HG03039 (cell line): ENCODE measurements around the gene HHIPL1.

Source experiments
- ATAC-seq: cut with Tn5 transposase; IDR thresholded peaks from one replicate; pipeline ENCODE4 v1.9.1; 2021; ENCODE audit warnings: mild to moderate bottlenecking, moderate library complexity; ENCODE audit not compliant: unreplicated experiment

Gene HHIPL1

DNA sequence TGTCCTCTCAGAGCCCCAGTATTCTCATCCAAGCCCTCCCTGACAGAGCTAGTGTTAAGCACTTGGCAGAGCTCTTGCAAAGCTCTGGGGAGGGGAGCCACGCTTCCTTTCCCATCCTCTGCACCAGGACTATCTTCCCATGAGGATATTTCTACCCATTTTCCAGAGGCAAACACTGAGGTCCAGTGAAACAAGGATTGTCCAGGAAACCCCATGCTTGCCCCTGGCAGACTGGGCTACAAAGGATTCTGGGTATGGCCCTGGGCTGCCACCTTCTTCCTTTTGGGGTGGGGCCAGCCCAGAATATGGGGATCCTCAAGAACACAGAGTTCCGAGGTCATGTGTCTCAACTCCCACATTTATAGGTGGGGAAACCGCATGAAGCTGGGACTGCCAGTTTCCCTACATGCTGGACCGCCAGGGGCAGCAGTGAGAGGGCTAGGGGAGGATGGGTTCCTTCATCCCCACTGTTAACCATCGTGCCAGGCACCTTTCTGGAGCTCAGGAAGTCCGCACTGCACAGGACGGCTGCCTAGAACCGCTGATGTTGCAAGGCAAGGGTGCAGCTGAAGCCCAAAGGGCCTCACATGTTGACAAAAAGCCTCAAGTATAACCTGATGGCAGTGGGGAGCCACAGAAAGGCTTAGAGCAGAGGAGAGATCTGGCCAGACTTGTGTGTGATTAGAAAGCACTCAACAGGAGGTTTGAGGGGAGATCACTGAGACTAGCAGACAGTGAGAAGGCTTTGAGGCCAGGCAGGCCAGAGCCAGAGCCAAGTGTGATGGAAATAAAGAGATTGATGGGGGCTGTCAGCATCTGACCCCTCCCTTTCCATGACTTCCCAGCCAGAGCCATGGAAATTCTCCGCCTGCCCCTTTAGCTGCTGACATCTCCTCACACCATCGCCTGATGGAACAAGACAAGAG, 35.4 kb upstream of the HHIPL1 start:
- no peak for ATAC-seq

DNA sequence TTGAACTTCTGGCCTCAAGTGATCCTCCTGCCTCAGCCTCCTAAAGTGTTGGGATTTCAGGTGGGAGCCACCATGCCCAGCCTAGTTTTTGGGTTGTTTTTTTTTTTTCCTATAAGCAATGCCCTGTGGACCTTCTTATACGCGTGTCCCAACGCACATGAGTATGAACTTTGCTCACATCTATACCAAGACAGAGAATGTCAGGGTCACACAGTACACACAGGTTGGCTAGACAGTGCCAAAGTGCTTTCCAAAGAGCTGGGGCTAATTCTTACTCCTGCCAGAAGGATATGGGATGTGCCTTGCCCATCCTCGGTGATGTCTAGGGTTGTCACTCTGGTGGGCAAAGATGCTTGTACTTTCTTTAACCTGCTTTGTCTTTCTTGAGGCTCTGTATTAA, 33.3 kb upstream of the HHIPL1 start:
- no peak for ATAC-seq

DNA sequence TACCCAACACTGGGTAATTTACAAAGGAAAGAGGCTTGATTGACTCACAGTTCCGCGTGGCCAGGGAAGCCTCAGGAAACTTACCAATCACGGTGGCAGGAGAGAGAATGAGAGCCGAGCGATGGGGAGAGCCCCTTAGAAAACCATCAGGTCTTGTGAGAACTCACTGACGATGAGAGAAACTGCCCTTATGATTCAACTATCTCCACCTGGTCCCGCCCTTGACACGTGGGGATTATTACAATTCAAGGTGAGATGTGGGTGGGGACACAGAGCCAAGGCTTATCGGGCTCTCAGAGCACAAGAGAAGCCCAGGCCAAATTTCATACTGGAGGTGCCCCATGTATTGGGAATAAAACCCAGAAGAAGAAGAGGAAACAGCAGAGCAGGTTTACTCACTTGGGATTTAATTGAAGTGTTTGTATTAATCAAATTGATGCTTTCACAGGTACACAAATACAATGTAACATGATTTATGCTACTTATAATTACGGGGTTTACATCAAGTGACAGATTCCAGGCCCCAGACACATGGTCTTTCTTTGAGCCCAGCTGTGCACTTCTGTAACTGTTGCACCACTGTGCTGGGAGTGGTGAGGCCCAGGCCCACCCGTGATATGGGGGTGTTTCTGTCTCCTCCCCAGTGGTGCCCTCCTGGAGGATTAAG, 32.7 kb upstream of the HHIPL1 start:
- ATAC-seq, result no peak

DNA sequence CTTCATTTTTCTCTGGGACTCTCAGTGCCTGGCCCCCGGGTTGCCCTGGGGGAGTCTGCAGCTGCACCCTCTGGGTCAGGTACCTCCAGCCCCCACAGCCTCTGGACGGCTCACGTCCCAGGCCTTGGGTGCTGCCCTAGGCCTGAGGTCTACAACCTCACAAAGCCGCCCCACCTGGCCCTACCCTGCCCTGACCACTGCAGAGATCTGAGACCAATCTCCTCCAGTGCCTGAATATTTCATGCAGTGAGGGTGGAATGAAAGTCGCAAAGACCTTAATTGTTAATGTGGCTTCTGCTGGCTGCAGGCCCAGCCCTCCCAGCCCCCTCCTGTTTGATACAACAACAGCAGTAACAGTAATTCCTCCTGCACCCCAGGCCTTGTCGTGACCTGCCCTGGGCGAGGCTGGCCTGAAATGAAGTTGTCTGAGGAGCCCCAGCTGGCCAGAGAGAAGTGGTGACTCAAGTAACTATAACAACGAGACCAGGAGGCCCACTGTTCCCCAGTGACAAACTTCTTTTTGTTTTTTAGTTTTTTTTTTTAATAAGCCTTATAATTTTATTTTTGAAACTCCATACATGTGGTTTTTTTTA, 32.1 kb upstream of the HHIPL1 start:
- ATAC-seq, result no peak

DNA sequence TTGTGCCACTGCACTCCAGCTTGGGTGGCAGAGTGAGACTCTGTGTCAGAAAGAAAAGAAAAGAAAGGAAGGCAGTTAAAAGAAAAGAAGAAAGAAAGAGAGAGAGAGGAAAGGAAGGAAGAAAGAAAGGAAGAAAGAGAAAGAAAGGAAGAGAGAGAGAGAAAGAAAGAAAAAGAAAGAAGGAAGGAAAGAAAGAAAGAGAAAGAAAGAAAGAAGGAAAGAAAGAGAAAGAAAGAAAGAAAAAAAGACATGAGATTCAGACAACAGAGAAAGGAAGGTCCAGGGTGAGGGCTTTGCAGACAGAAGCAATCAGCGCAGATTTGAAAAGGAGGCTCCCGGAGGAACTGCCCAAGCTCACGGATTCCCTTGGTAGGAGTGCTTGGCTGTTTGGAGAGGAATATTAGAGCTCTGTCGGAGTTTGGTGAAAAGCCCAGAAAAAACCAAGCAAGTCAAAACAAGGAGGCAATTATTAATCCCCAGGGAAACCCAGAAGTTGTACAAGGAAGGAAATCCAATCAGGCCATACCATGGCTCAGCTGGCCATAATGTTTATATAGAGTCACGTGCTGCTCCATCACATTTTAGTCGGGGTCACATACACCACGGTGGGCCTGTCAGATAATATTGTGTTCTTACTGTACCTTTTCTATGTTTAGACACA, 29.3 kb upstream of the HHIPL1 start:
- no peak for ATAC-seq

DNA sequence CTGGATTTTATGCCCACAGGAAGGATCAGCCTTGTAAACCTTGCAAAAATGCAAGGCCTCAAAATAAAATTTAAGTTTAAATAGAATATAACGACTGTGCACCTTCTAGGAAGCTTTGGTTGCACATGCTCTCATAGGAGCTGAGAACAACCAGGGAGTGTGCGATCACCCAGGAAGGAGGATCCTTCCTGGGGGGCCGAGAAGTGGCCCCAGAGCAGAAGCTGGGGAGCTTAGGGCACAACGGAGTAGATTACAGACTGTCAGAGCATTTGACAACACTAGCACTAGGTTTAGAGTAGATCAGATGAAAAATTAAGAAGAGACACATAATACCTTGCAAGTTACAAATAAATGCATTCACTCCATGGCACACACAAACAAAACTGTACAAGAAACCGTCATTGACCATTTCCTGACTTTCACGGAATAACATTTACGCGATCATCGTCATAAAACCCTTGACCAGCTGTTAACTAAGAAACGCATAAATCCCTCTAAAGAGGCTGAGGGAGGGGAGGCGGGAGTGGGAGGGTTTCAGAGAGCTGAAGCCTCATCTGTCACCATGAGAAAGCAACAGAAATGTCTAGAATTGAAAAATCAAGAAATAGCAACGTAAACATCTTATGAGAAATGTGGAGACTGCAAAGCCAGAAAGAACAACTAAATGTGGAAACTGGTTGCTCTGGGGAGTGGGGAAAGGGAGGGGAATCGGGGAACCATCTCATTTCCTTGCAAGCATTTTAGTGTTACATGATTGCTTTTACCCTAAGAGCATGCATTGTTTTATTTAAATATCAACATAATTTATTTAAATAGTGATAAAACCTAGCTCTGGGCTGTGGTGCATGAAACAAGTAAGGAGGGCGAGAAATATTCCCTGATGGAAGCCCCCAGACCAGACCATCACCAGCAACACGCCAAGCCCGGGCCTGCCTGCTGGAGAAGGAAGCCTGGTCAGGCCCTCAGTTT, 27.8 kb upstream of the HHIPL1 start:
- no peak for ATAC-seq

DNA sequence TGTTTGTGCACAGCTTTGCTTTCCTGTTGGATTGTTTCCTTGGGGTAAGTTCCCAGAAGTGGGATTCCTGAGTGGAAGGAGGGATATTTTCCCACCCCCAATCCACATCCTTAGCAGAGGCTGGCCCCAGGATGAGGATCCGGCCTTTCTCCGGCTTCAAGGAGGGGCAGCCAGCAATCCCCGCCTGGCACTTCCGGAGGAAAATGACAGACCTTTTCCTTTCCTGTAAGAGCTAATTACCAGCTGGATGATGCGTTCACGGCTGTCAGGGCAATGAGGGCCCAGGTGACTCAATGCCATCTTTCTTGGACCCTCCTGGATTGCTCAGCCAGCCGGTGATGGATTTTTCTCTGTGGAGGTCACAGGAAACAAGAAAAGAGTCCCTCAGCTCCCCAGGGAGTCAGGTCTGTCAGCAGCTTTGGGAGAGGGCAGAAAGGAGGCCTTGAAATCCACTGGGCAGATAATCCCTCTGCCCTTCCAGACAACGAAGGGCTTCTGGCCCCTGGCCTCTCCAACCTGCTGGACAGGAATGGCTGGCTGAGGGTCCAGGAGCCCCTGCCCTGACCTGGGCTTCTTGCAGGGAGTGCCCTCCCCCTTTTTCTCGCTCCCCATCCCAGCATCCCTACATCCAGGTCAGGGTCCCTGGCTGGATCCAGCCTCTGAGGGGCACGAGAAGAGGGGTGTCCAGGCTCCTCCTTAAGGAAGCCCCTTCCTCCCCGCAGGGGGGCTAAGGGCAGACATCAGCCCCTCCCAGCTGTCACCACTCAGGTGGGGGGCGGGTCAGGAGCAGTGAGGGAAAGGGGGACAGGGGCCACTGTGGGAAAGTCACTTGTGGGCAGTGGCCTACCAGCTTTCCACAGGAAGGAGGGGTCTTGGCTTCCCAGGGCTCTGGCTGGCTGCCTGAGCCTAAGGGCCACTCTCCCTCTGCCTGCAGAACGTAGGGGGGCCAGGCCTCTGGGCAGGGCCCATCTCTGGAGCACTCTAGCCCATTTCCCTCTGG, 24.8 kb upstream of the HHIPL1 start:
- no peak for ATAC-seq

DNA sequence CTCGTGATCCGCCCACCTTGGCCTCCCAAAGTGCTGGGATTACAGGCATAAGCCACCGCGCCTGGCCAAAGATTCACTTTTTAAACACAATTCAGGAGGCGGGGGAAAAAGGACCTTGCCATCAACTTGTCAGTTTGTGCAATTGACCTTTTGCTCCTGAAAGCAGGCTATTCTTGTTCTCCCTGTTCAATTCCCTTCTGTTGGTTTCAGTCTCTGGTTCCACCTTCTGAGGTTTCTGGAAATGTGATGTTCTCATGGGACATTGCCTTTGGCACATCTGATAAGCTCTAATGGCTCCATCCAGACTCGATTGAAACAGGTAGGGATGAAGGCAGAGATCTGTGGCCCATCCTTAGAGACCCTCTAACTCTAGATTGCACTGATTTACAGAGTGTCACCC, 23.0 kb upstream of the HHIPL1 start:
- ATAC-seq, result no peak

DNA sequence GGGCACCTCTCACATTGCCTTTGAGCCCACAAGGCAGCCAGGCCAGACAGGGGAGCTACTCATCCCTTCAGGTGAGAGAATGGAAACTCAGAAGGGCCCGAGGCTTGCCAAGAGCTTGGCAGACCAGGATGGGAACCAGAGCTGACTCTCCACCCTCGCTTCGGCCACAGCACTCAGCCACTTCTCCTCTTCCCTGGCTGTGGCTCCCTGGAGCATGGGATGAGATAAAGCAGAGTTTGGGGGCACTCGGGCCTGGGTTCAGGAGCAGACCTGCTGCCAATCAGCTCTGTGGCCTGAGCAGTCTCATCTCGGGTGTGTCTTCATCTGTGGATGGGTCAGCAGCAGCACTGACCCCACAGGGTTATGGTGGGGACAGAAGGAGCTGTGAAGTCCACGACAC, 20.9 kb upstream of the HHIPL1 start:
- ATAC-seq, result no peak

DNA sequence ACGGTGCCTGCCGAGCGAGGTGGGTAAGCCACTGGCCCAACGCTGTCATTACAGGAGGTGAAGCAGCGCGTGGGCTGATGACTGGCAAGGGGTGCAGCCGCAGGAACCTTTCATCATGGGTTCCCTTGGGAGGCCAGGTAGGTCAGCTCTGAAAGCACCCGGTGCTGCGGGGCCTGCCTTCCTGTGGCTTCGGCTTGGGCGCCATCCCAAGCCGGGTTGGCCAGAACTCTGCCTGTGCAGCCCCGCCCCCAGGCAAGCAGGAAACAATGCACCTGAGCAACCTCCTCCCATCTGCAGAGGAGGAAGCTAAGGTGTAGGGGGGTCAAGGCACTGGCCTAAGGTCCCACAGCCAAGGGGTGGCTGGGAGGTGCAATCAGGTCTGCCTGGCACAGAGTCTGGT, 20.0 kb upstream of the HHIPL1 start:
- no peak for ATAC-seq

DNA sequence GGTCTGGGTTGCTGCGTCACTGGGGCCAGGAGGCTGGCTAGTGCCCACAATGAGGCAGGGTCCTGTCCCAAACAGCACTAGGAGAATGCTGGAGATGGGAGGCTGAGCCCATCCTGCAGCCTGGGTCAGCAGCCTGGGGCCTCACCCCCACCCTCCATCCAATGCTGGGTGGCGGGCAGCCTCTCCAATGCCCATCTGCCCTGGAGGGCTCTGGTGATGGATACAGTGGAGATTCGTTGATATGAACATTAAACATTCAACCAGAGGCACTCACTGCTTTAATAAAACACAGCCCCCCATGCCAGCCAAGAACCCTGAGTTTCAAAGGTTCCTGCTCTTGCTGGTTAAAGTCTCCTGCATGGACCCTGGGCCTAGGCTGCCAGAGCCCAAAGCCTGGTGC, 19.5 kb upstream of the HHIPL1 start:
- no peak for ATAC-seq

DNA sequence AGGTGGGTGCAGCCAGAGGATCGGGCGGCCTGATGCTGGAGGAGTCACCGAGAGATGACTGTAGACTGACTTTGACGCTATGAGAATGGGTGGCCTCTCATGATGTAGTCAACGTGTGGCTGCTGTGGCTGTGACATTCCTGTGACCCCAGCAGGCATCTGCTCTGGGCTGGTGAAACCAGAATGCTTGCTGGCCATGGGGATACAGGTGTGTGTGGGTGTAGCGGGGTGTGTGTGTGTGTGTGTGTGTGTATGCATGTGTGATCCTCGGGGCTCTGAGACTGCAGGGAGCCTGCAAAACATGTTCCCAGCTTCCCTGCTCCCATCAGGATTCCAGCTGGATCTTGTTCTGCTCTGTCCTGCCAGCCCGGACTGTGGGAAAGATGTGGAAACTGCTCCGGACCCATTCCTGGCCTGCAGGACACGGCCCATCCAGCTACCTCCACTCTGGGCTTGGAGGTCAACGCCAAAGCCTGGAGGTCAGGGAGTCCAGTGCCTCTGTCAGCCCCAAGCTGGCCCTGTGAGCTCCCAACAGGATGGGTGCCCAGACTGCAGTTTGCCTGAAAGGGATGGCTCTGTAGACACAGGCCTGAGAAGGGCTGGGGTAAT, 18.8 kb upstream of the HHIPL1 start:
- ATAC-seq, result no peak

DNA sequence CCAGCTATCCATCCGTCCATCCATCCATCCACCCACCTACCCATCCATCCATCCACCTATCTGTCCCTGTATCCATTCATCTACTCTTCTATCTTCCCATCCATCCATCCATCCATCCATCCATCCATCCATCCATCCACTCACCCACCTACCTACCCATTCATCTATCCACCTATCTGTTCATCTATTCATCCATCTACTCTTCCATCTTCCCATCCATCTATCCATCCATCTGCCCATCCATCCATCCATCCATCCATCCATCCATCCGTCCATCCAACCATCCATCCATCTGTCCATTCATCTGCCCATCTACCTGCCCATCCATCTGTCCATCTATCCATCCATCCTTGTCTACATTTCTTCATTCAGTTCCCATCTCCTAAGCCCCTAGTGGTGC, 17.8 kb upstream of the HHIPL1 start:
- no peak for ATAC-seq

DNA sequence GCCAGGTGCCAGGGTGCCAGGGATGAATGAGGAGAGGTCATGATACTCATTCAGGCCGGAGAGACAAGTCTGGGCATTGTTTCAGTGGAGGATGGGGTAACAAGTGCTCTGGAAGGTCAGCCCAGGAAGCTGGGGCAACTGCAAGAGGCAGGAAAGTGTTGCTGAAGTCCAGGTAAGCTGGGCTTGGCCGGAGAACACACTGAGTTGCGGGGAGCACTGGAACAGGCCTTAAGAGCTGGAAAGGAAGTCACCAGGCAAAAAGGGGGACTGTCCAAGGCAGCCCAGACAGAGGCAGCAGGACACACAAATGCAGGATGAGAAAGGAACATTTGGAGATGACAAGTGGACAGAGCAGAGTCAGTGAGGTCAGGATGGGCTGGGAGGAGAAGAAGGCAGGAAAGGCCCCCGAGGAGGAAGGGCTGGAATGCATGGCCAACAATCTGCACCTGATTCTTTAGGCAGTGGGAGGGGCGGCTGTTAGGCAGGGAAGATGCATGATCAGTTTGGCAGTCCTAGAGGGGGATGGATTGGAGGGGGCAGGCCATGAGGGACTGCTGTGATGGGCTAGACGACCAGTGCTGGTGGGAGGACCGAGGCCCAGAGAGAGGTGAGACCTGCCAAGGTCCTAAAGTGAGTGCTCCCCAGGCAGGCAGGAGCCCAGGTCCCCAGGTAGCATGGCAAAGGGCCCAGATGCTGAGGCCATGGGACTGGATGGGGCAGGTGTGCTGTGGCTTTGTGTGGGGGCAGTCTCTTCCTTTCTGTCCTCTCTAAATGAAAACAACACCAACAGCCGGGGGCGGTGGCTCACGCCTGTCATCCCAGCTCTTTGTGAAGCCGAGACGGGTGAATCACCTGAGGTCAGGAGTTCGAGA, 17.2 kb upstream of the HHIPL1 start:
- ATAC-seq, result no peak

DNA sequence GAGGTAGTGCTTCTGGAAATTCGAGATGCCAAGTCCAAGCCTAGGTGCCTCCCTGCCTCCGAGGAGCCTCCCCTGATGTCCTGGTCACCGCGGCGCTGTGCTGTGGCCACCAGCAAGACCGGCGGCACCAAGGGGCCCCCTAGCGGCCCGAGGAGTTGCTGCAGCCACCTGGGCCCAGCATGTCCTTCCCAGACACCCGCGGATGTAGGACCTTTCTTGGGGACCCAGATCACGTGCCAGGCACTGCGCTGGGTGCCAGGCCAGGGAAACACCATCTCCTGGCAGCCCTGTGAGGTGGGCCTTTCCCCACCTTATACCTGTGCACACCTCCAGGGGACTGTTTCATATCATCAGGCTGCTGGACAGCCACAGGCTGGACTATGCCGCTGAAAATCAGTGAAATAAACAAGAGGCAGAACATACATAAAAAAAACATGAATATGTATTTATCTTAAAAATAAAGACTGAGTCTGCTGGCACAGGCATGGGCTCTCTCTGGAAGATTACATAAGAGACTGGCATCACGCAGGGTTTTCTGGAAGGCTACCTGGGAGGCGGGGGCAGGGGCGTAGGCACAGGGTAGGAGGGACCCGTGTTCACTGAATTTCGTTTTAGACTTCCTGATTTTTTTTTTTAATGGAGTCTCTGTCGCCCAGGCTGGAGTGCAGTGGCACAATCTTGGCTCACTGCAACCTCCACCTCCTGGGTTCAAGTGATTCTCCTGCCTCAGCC, 15.9 kb upstream of the HHIPL1 start:
- peak; percentile 49 for ATAC-seq

DNA sequence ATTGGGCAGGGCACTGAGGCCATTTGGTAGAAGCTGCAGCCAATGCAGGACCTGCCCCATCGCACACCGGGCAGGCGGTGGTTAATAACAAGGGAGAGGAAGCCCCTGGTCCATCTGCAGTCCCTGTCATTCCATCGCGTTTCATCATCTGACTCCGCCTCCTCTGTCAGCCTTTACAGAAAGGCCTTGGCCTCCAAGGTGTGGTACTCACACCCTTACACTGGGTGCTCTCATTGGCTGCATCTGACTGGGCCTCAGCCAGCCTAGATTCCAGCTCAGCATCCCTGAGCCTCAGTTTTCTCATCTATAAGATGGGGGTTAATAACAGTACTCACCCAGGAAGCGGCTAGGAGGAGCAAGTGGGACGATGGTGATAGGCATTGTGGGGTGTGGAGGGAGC, 14.7 kb upstream of the HHIPL1 start:
- no peak for ATAC-seq

DNA sequence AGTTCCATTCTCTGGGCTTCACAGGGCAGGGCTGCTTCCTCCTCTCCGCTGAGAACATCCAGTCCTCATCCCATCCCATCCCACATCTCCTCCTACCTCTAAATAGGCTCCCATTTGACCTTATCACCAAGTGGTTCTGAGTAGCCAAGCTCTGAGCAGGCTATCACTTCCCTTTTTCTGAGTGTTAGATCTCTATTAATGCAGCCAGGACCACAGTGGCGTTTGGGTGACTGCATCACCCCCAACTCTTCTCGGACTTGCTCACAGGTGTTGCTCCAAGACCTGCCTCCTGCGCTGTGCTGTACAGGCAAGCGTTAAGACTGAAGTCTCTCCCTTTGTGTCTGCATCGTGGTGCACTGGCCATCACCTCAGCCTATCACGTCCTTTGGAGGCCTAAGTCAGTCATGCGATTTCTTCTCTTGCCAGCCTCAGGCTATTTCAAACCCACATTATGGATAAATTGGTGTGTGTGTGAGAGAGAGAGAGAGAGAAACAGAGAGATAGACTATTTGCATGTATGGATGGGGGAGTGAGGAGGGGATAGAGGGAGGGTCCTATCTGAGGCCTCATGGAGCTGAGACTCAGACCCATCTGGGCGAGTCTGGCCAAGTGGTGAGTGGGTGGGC, 12.4 kb upstream of the HHIPL1 start:
- no peak for ATAC-seq
